Transverse colon (tissue), 4 donors: Measurements from ENCODE around the gene KLHL36. TPM values are rescaled to one million over a fixed set of nuclear protein-coding genes. Genes with fewer than 3 reads are reported as not detected.
"Not testable (repeated sequence)": the region's sequence is repeated elsewhere in the genome, so short reads cannot be mapped to it uniquely, and the experiment has no call there.

Experiments
- DNase-seq: peaks from one replicate; pipeline ENCODE4 v3.0.0-alpha.2; 2019
- H3K27ac ChIP-seq, 4 donors: fragments of 200-600 bp; sonication (generic); 2 replicates each; pipeline ENCODE4 v1.5.1; 2016 to 2018; ENCODE audit warnings: inconsistent platforms in 4 of 4
- H3K27me3 ChIP-seq: fragments of 200-600 bp; sonication (generic); 2 replicates; pipeline ENCODE4 v1.5.1; 2017; ENCODE audit warnings: inconsistent platforms
- H3K36me3 ChIP-seq, 4 donors: fragments of 200-600 bp; sonication (generic); 2 replicates each; pipeline ENCODE4 v1.5.1; 2017 to 2019; ENCODE audit warnings: inconsistent platforms in 4 of 4
- H3K4me1 ChIP-seq, 4 donors: fragments of 200-600 bp; sonication (generic); 2 replicates each; pipeline ENCODE4 v1.5.1; 2017 to 2020; ENCODE audit warnings: inconsistent platforms in 4 of 4
- H3K4me3 ChIP-seq, 4 donors: fragments of 200-600 bp; sonication (generic); 1 replicate in 1 of 4; 2 replicates in 3 of 4; pipeline versions ENCODE4 v1.5.1 to v1.6.1; 2017 to 2019; ENCODE audit warnings: inconsistent platforms in 4 of 4
- H3K9me3 ChIP-seq, 2 donors: fragments of 200-600 bp; sonication (generic); 2 replicates each; pipeline ENCODE4 v1.5.1; 2017 to 2019; ENCODE audit warnings: inconsistent platforms in 2 of 2
- CTCF ChIP-seq, 5 experiments: fragments of 200-600 bp in 3 of 5; fragments of 450-650 bp in 2 of 5; sonication (generic) in 3 of 5; IDR thresholded peaks; 1 replicate in 2 of 5; 2 replicates in 3 of 5; pipeline ENCODE4 v1.5.1; 2016 to 2017; ENCODE audit warnings: antibody characterized with exemption in 5 of 5, inconsistent platforms in 3 of 5, mild to moderate bottlenecking in 2 of 5, moderate library complexity in 1 of 5
- EP300 ChIP-seq: sonication (generic); formaldehyde crosslinking; IDR thresholded peaks from one replicate; pipeline ENCODE4 v1.6.1; 2017; ENCODE audit warnings: antibody characterized with exemption, low read depth
- POLR2A ChIP-seq: fragments of 450-650 bp; IDR thresholded peaks from one replicate; pipeline ENCODE4 v1.6.1; 2016; ENCODE audit warnings: antibody characterized with exemption, mild to moderate bottlenecking, moderate library complexity
- POLR2AphosphoS5 ChIP-seq, 3 donors: sonication (generic); formaldehyde crosslinking; IDR thresholded peaks; one replicate each; pipeline ENCODE4 v1.6.1; 2016; ENCODE audit warnings: antibody characterized with exemption in 3 of 3
- whole genome bisulfite sequencing, 2 donors: methylation state at CpG; one replicate each; pipeline ENCODE4 v1.1.5; 2018; ENCODE audit warnings: low coverage in 1 of 2; 5-methylcytosine and 5-hydroxymethylcytosine counted together
- in situ Hi-C, 4 donors: fragments of 200-750 bp; cut with MboI; loops; one replicate each; pipeline versions ENCODE4 v1.15.0 to v1.15.1; 2017; ENCODE audit warnings: low sequenced_read_pairs in 3 of 4, low pct_ligation_motif_present in 1 of 4, low pct_unique_long_range_greater_than_20kb in 1 of 4
- intact Hi-C: fragments of 100-400 bp; cut with DNase I; formaldehyde crosslinking; loops from one replicate; pipeline ENCODE4 v1.15.1; 2023; ENCODE audit warnings: low total_unique reads
- total RNA-seq, 4 donors: library from RNA; depleted of rRNA; stranded (reverse); fragments of >200 nt; gene quantifications; one replicate each; pipeline ENCODE4 v1.1.0, GENCODE V29; 2016

The KLHL36 gene
- total RNA-seq, 4 donors from 2014 or later: 38.0 to 75.5 (median 66.7) TPM

GRCh38 chr16:84630009-84630408 lies 18.3 kb upstream of the KLHL36 start:
- no peak for TF ChIP-seq EP300
- no peak for TF ChIP-seq POLR2A
- no peak for TF ChIP-seq POLR2AphosphoS5 (IDR thresholded peaks at IDR 0.05)
- TF ChIP-seq CTCF (IDR thresholded peaks at IDR 0.05): no peak
- no peak overlapping the region for H3K27ac ChIP-seq
- H3K36me3 ChIP-seq: no peaks in the 10 kb centered on the region
- H3K4me3 ChIP-seq: no peak overlapping the region
- H3K27me3 ChIP-seq: no peaks in the 10 kb centered on the region
- H3K4me1 ChIP-seq: no peaks in the 10 kb centered on the region
- intact Hi-C loops (no loop called here), in situ Hi-C loops (no loop called here)
- H3K9me3 ChIP-seq: no peaks in the 10 kb centered on the region
- 87 to 95% methylated on average over 4 to 5 of the region's 5 CpGs for WGBS, 2 donors
- no peak for DNase-seq

GRCh38 chr16:84630446-84631152 lies 17.7 kb upstream of the KLHL36 start:
- no peak for DNase-seq
- H3K4me1 ChIP-seq: no peaks in the 10 kb centered on the region
- TF ChIP-seq EP300 (no peak), POLR2A (no peak), POLR2AphosphoS5 (IDR thresholded peaks at IDR 0.05) (no peak), CTCF (IDR thresholded peaks at IDR 0.05) (no peak)
- H3K4me3 ChIP-seq: no peak overlapping the region
- H3K36me3 ChIP-seq: no peaks in the 10 kb centered on the region
- H3K27me3 ChIP-seq: no peaks in the 10 kb centered on the region
- intact Hi-C loops: no loop called here
- no peaks in the 10 kb centered on the region for H3K9me3 ChIP-seq
- 83 to 87% methylated on average over 5 to 16 of the region's 16 CpGs for WGBS, 2 donors
- in situ Hi-C loops: no loop called here
- H3K27ac ChIP-seq: no peak overlapping the region

- DNase-seq: no peak
- in situ Hi-C loops: no loop called here
- H3K4me3 ChIP-seq: no peak overlapping the region
- intact Hi-C loops: no loop called here
- H3K4me1 ChIP-seq: no peaks in the 10 kb centered on the region
- H3K27me3 ChIP-seq: no peaks in the 10 kb centered on the region
- H3K36me3 ChIP-seq: no peaks in the 10 kb centered on the region
- H3K27ac ChIP-seq: no peak overlapping the region
- TF ChIP-seq CTCF (IDR thresholded peaks at IDR 0.05) (no peak), POLR2A (no peak)
- no peaks in the 10 kb centered on the region for H3K9me3 ChIP-seq
- 82 to 83% methylated on average over 4 of the region's 4 CpGs for WGBS, 2 donors
Measured at GRCh38 chr16:84631153-84631466, 17.2 kb upstream of the KLHL36 start.

- H3K27ac ChIP-seq: no peak overlapping the region
- 79 to 84% methylated on average over 6 of the region's 6 CpGs for WGBS, 2 donors
Measured at GRCh38 chr16:84631886-84632285, 16.4 kb upstream of the KLHL36 start.

GRCh38 chr16:84632862-84633261 lies 15.4 kb upstream of the KLHL36 start:
- H3K9me3 ChIP-seq, H3K27me3 ChIP-seq, H3K36me3 ChIP-seq, H3K4me1 ChIP-seq, H3K27ac ChIP-seq, DNase-seq, intact Hi-C loops, H3K4me3 ChIP-seq, in situ Hi-C loops: not testable (repeated sequence)
- WGBS, 2 donors: 92 to 100% methylated on average over 2 to 7 of the region's 7 CpGs

More at GRCh38 chr16:84631886-84632285, 16.4 kb upstream of the KLHL36 start:
- in situ Hi-C loops: no loop called here
- no peak for TF ChIP-seq CTCF (IDR thresholded peaks at IDR 0.05)
- H3K27me3 ChIP-seq: no peaks in the 10 kb centered on the region
- intact Hi-C loops: no loop called here
- H3K9me3 ChIP-seq: no peaks in the 10 kb centered on the region
- H3K4me3 ChIP-seq: no peak overlapping the region
- DNase-seq: no peak
- no peaks in the 10 kb centered on the region for H3K4me1 ChIP-seq
- H3K36me3 ChIP-seq: no peaks in the 10 kb centered on the region
